T-cell (primary cell): ENCODE results near the gene DICER1. TPM values are rescaled to one million over a fixed set of nuclear protein-coding genes. Genes with fewer than 3 reads are reported as not detected.

Experiments
- total RNA-seq, 35 experiments: library from RNA in 6 of 35; stranded (reverse) in 6 of 35; fragments of 120-200 nt in 1 of 35; gene quantifications; one replicate each; pipeline versions ENCODE4 v1.2.1 to v1.2.4 and lab custom pipeline; 2013 to 2026

The DICER1 gene
- total RNA-seq, 5 donors from 2014 or later (not counting 1 experiment from before 2014, with no cell fraction given) = 40.1 to 62.8 (median 57.8) TPM

Other genes with a start within 250 kb of the DICER1 start
- 1 to 10 TPM in 2 of 5 donors, under 1 TPM in 3; 0.68 to 2.2 (median 0.99) TPM for gene CLMN, start 162.4 kb upstream of the DICER1 start, total RNA-seq